RWPE2 (cell line): ENCODE measurements around the gene SRPRB.

ENCODE experiments used
- ATAC-seq: fragments of 200-7000 bp; cut with Tn5 transposase; 3 replicates; pipeline ENCODE4 v1.9.1; 2021; ENCODE audit warnings: low read depth
- DNase-seq: peaks from one replicate; pipeline ENCODE4 v3.0.0-alpha.2; 2020; ENCODE audit warnings: low spot score
- H3K27ac ChIP-seq: fragments of 450-650 bp; 2 replicates; pipeline ENCODE4 v1.5.1; 2017; ENCODE audit warnings: mild to moderate bottlenecking; ENCODE audit not compliant: poor library complexity, severe bottlenecking
- H3K27me3 ChIP-seq: fragments of 250-450 bp; sonication (Bioruptor Pico); 2 replicates; pipeline ENCODE4 v1.5.1; 2021; ENCODE audit warnings: mild to moderate bottlenecking, moderate library complexity; ENCODE audit not compliant: insufficient read depth, poor library complexity, severe bottlenecking
- H3K36me3 ChIP-seq: fragments of 250-450 bp; sonication (Bioruptor Pico); 2 replicates; pipeline ENCODE4 v1.5.1; 2020; ENCODE audit warnings: low read depth, mild to moderate bottlenecking, moderate library complexity
- H3K4me1 ChIP-seq: fragments of 250-450 bp; sonication (Bioruptor Pico); 2 replicates; pipeline ENCODE4 v1.5.1; 2021; ENCODE audit warnings: mild to moderate bottlenecking, moderate library complexity; ENCODE audit not compliant: insufficient read depth, poor library complexity, severe bottlenecking
- H3K4me3 ChIP-seq: fragments of 250-450 bp; sonication (Bioruptor Pico); 2 replicates; pipeline ENCODE4 v1.5.1; 2021; ENCODE audit warnings: mild to moderate bottlenecking, moderate library complexity; ENCODE audit not compliant: severe bottlenecking
- H3K9me3 ChIP-seq: fragments of 250-450 bp; sonication (Bioruptor Pico); 2 replicates; pipeline ENCODE4 v1.5.1; 2021; ENCODE audit warnings: mild to moderate bottlenecking, moderate library complexity; ENCODE audit not compliant: severe bottlenecking
- TF ChIP-seq, protein P1 (sequence below): fragments of 450-650 bp; IDR thresholded peaks from one replicate; pipeline ENCODE4 v1.5.1; 2017; ENCODE audit warnings: mild to moderate bottlenecking, moderate library complexity; ENCODE audit not compliant: poor library complexity, severe bottlenecking

SRPRB gene

DNA sequence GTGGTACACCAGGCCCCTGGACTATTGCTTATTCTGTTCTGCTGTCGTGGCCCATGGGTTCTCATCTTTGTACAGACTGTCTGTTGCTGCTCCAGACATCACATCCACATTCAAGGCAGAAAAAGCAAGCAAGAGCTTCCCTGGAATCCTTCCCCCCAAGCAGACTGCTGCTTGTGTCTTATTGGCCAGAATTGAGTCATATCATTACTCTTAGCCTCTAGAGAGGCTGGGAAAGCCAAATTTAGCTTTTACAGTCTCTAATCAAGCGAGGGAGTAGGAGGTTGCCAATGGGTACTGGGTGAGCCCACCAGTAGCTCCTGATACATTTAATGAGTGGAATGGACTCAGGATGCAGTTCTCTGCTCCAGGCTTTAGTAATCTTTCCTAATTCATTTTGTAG lies 50.7 kb downstream of the SRPRB start:
- Histone ChIP-seq H3K4me1 (no peaks in the 10 kb centered on the region), H3K4me3 (no peak overlapping the region), H3K27me3 (no peaks in the 10 kb centered on the region), H3K9me3 (no peaks in the 10 kb centered on the region), H3K27ac (no peak overlapping the region), H3K36me3 (no peaks in the 10 kb centered on the region)
- no peak for DNase-seq
- TF ChIP-seq, protein P1, sequence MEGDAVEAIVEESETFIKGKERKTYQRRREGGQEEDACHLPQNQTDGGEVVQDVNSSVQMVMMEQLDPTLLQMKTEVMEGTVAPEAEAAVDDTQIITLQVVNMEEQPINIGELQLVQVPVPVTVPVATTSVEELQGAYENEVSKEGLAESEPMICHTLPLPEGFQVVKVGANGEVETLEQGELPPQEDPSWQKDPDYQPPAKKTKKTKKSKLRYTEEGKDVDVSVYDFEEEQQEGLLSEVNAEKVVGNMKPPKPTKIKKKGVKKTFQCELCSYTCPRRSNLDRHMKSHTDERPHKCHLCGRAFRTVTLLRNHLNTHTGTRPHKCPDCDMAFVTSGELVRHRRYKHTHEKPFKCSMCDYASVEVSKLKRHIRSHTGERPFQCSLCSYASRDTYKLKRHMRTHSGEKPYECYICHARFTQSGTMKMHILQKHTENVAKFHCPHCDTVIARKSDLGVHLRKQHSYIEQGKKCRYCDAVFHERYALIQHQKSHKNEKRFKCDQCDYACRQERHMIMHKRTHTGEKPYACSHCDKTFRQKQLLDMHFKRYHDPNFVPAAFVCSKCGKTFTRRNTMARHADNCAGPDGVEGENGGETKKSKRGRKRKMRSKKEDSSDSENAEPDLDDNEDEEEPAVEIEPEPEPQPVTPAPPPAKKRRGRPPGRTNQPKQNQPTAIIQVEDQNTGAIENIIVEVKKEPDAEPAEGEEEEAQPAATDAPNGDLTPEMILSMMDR = no peak
- no peak for ATAC-seq

DNA sequence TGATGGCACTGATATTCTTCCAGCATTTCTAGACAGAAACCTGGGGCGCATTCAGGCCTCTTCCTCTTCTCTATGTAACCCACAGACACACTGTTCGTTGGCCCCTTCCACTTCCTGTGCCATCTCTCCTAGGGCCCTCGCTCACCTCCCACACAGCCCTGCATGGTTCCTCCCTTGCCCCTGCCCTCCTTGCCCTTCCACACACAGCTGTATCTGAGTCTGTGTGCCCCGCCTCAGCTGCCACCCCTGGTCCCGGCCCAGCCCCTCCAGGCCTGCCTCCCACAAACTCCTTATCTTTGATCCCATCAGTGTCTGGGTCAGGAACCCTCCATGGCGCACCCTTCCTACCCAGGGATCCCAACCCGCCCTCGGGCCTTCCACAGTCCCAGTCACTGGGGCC lies 52.2 kb downstream of the SRPRB start:
- no peaks in the 10 kb centered on the region for H3K27me3 ChIP-seq
- DNase-seq (no peak), ATAC-seq (no peak)
- H3K36me3 ChIP-seq = no peaks in the 10 kb centered on the region
- H3K27ac ChIP-seq = no peak overlapping the region
- TF ChIP-seq, protein P1 = no peak
- no peak overlapping the region for H3K4me3 ChIP-seq
- no peaks in the 10 kb centered on the region for H3K4me1 ChIP-seq
- H3K9me3 ChIP-seq = no peaks in the 10 kb centered on the region

DNA sequence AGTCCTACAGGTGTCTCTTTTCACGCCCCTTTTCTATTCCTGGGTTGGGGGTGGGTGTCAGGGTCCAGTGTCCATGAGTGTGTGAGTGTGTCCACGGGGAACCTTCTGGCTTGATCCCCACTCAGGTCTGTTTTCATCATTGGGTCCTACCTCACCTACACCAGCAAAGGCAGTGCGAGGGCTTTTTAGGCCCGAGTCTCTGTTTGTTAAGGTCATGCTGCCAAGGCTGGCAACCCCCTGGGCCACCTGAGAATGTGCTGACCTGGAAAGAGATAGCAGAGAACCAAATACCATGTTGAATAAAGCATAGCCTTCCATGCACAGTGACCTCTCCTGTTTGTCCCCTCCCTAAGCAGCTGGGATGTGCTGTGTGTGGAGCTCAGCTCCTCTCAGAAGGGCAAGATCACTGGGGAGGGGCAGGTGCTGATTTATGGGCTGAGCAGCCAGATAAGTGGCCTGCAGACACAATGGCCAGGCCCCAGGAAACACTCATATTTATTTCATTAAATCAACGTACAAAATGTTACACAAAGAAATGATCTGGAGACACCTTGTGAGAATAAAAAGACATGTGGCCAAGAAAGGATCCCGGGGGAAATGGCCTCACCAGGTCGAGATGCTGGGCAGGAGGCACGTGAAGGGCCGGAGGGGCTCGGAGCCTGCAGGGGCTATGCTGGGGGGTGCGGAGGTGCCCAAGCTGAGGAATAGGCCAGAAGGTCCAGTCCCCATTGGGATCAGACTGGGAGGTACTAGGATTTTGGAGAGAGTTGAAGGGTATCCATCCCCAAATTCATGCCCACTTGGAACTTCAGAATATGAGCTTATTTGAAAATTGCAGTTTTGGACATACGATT lies 54.0 kb downstream of the SRPRB start:
- ATAC-seq = no peak
- Histone ChIP-seq H3K4me1 (no peaks in the 10 kb centered on the region), H3K27me3 (no peaks in the 10 kb centered on the region), H3K9me3 (no peaks in the 10 kb centered on the region), H3K27ac (no peak overlapping the region), H3K4me3 (no peak overlapping the region), H3K36me3 (no peaks in the 10 kb centered on the region)
- no peak for DNase-seq
- TF ChIP-seq, protein P1 = no peak

DNA sequence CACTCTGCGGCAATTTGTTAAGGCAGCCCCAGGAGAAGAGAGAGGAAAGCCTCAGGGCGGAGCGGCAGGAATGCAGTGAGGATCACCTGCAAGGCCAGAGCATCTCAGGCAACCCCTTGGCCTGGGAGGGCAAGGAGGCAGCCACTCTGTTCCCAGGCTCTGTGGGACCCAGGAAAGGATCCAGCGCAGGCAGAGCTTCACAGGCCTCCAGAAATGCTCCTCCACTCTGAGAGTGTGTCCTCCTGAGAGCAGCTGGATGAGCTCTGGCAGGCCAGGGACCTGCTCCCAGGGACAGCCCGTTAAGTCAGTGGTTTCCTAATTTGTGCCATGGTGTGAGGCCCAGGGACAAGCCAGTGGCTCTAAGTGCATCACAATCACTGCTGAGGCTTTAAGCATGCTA lies 54.9 kb downstream of the SRPRB start:
- Histone ChIP-seq H3K36me3 (no peaks in the 10 kb centered on the region), H3K27me3 (no peaks in the 10 kb centered on the region), H3K4me1 (no peaks in the 10 kb centered on the region), H3K9me3 (no peaks in the 10 kb centered on the region), H3K27ac (no peak overlapping the region), H3K4me3 (no peak overlapping the region)
- TF ChIP-seq, protein P1 = no peak
- DNase-seq (no peak), ATAC-seq (no peak)

DNA sequence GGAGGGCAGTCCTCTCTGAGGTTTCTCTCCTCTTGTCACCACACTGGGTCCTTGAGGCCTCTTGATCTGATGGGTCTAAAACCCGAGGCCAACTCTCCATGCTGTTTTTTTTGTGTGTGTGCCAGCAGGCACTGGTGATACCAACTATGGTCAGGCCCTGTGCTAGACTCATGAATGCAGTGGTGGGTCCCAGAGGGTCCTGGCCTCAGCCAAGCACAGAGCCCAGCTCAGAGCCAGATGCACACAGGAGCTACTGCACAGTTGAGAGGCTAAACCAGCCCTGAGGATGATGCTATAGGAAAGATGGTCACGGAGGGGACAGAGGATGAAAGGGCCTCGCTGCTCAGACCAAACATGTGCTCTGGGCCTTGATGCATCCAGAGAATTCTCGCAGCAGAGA lies 56.5 kb downstream of the SRPRB start:
- TF ChIP-seq, protein P1 = no peak
- no peaks in the 10 kb centered on the region for H3K27me3 ChIP-seq
- no peaks in the 10 kb centered on the region for H3K36me3 ChIP-seq
- H3K4me1 ChIP-seq = no peaks in the 10 kb centered on the region
- no peak overlapping the region for H3K4me3 ChIP-seq
- ATAC-seq = no peak
- no peaks in the 10 kb centered on the region for H3K9me3 ChIP-seq
- DNase-seq = no peak
- H3K27ac ChIP-seq = no peak overlapping the region
